Lung (tissue), 12 donors: ENCODE results near the gene SIGLEC11. TPM values are rescaled to one million over a fixed set of nuclear protein-coding genes. Genes with fewer than 3 reads are reported as not detected.

Experiments
- ATAC-seq: fragments of 200-7000 bp; cut with Tn5 transposase; one replicate; pipeline ENCODE4 v1.9.1; 2020; ENCODE audit warnings: moderate number of reproducible peaks; ENCODE audit not compliant: insufficient read depth, low FRiP score
- DNase-seq, 3 donors: peaks; one replicate each; pipeline ENCODE4 v3.0.0-alpha.2; 2013 to 2017
- H3K27ac ChIP-seq, 2 donors: one replicate each; pipeline ENCODE4 v1.5.1; 2013; ENCODE audit warnings: mild to moderate bottlenecking in 2 of 2, moderate library complexity in 2 of 2, control low read depth in 1 of 2, inconsistent platforms in 1 of 2, low read depth in 1 of 2, low read length in 1 of 2
- H3K27me3 ChIP-seq, 3 donors: one replicate each; pipeline ENCODE4 v1.5.1; 2013; ENCODE audit warnings: low read length in 2 of 3; ENCODE audit not compliant: control insufficient read depth in 3 of 3, insufficient read depth in 3 of 3
- H3K36me3 ChIP-seq, 4 donors: one replicate each; pipeline ENCODE4 v1.5.1; 2013; ENCODE audit warnings: low read length in 4 of 4, mild to moderate bottlenecking in 1 of 4, moderate library complexity in 1 of 4; ENCODE audit not compliant: control insufficient read depth in 4 of 4, insufficient read depth in 4 of 4
- H3K4me1 ChIP-seq, 5 donors: one replicate each; pipeline ENCODE4 v1.5.1; 2013; ENCODE audit warnings: low read length in 5 of 5, mild to moderate bottlenecking in 2 of 5, moderate library complexity in 1 of 5; ENCODE audit not compliant: control insufficient read depth in 5 of 5, insufficient read depth in 5 of 5
- H3K4me3 ChIP-seq: one replicate; pipeline ENCODE4 v1.5.1; 2013; ENCODE audit warnings: mild to moderate bottlenecking, control low read depth, moderate library complexity
- H3K9ac ChIP-seq, 2 donors: one replicate each; pipeline ENCODE4 v1.5.1; 2013; ENCODE audit warnings: low read length in 2 of 2, control low read depth in 1 of 2; ENCODE audit not compliant: insufficient read depth in 1 of 2
- H3K9me3 ChIP-seq, 4 donors: one replicate each; pipeline ENCODE4 v1.5.1; 2013; ENCODE audit warnings: low read length in 3 of 4, mild to moderate bottlenecking in 1 of 4, moderate library complexity in 1 of 4; ENCODE audit not compliant: control insufficient read depth in 4 of 4, insufficient read depth in 3 of 4
- CTCF ChIP-seq: IDR thresholded peaks from 2 replicates; pipeline ENCODE4 v1.5.1; 2012; ENCODE audit warnings: mild to moderate bottlenecking; ENCODE audit errors: control extremely low read depth, extremely low read depth
- WGBS, 2 donors: extraction: QIAGEN DNeasy Blood & Tissue Kit; methylation state at CpG; one replicate each; pipeline ENCODE4 v1.1.7; 2013; 5-methylcytosine and 5-hydroxymethylcytosine counted together
- polyA plus RNA-seq, 2 donors: library from polyadenylated mRNA; stranded (reverse); fragments of 200-250 nt; gene quantifications; one replicate each; pipeline ENCODE4 v1.2.1, GENCODE V29; 2013
- total RNA-seq, 2 donors: library from RNA; depleted of rRNA in 1 of 2; stranded (reverse); fragments of >200 nt in 1 of 2; gene quantifications; one replicate each; pipeline ENCODE4 v1.2.1, GENCODE V29; 2014 to 2021
- donor health status: control.
- donor health status: control.
- donor health status: Bipolar disorder and iron deficiency.
- donor health status: healthy.
- donor health status: DM: yes; HTN: yes; CAD: no.

The SIGLEC11 gene
- total and polyA plus RNA-seq, 4 donors, result 1.3 to 6.5 (median 3.2) TPM

GRCh38 chr19:49954092-49954829 lies 6.7 kb downstream of the SIGLEC11 start:
- H3K4me3 ChIP-seq, result no peak overlapping the region
- no peaks in the 10 kb centered on the region for H3K9me3 ChIP-seq
- ATAC-seq (peak; percentile 11), DNase-seq (peak; percentile 64 to 82 (median 73))
- H3K27me3 ChIP-seq, result no peaks in the 10 kb centered on the region
- no peak overlapping the region for H3K9ac ChIP-seq
- no peaks in the 10 kb centered on the region for H3K36me3 ChIP-seq
- H3K4me1 ChIP-seq, result peaks cover 0 to 47% (median 13%) of the 10 kb centered on the region in 5 donors
- H3K27ac ChIP-seq, result peak overlapping the region in 1 of 2 donors; percentile 65
- no peak for TF ChIP-seq CTCF
- WGBS, 2 donors, result 15 to 18% methylated on average over 12 of the region's 12 CpGs

GRCh38 chr19:49953416-49953815 lies 7.6 kb downstream of the SIGLEC11 start:
- Histone ChIP-seq H3K27ac (no peak overlapping the region), H3K9me3 (no peaks in the 10 kb centered on the region), H3K4me3 (no peak overlapping the region), H3K27me3 (no peaks in the 10 kb centered on the region), H3K36me3 (no peaks in the 10 kb centered on the region), H3K9ac (no peak overlapping the region), H3K4me1 (peaks cover 0 to 47% (median 13%) of the 10 kb centered on the region in 5 donors)
- no peak for TF ChIP-seq CTCF
- ATAC-seq, result no peak
- 30 to 49% methylated on average over 7 of the region's 7 CpGs for WGBS, 2 donors
- DNase-seq, result no peak

GRCh38 chr19:49952906-49953305 lies 8.1 kb downstream of the SIGLEC11 start:
- no peak for ATAC-seq
- no peak for TF ChIP-seq CTCF
- Histone ChIP-seq H3K27me3 (no peaks in the 10 kb centered on the region), H3K9me3 (no peaks in the 10 kb centered on the region), H3K27ac (no peak overlapping the region), H3K9ac (no peak overlapping the region), H3K36me3 (no peaks in the 10 kb centered on the region), H3K4me1 (peaks cover 0 to 47% (median 13%) of the 10 kb centered on the region in 5 donors), H3K4me3 (no peak overlapping the region)
- WGBS, 2 donors, result 75 to 80% methylated on average over 13 of the region's 13 CpGs
- DNase-seq, result no peak

GRCh38 chr19:49952479-49952836 lies 8.5 kb downstream of the SIGLEC11 start:
- DNase-seq, result no peak
- Histone ChIP-seq H3K36me3 (no peaks in the 10 kb centered on the region), H3K4me1 (peaks cover 0 to 47% (median 13%) of the 10 kb centered on the region in 5 donors), H3K27ac (no peak overlapping the region), H3K9me3 (no peaks in the 10 kb centered on the region), H3K9ac (no peak overlapping the region), H3K4me3 (no peak overlapping the region), H3K27me3 (no peaks in the 10 kb centered on the region)
- ATAC-seq, result no peak
- no peak for TF ChIP-seq CTCF
